Nephron (organoid): Measurements from ENCODE around the gene FREM2.

ENCODE experiments used
- H3K27ac Mint-ChIP-seq, 3 experiments: 2 replicates each; pipeline ENCODE4 v1.8.0; 2020; ENCODE audit warnings: mixed read lengths in 3 of 3, mild to moderate bottlenecking in 2 of 3, moderate library complexity in 1 of 3
- H3K27me3 Mint-ChIP-seq: 2 replicates; pipeline ENCODE4 v1.8.0; 2021; ENCODE audit warnings: low read depth, mild to moderate bottlenecking, moderate library complexity, mixed read lengths
- H3K36me3 Mint-ChIP-seq: 2 replicates; pipeline ENCODE4 v1.8.0; 2020; ENCODE audit warnings: low read depth, mixed read lengths
- H3K4me1 Mint-ChIP-seq: 2 replicates; pipeline ENCODE4 v1.8.0; 2020; ENCODE audit warnings: mixed read lengths
- H3K4me3 Mint-ChIP-seq, 3 experiments: 2 replicates each; pipeline ENCODE4 v1.8.0; 2020; ENCODE audit warnings: mild to moderate bottlenecking in 3 of 3, mixed read lengths in 3 of 3, moderate library complexity in 2 of 3
- H3K9me3 Mint-ChIP-seq: 2 replicates; pipeline ENCODE4 v1.8.0; 2020; ENCODE audit warnings: mixed read lengths
- TF ChIP-seq, protein P1 (sequence below), 3 experiments: fragments of 200-600 bp; sonication (generic); IDR thresholded peaks; one replicate each; pipeline ENCODE4 v1.5.0; 2021; ENCODE audit warnings: antibody characterized with exemption in 3 of 3; ENCODE audit not compliant: unreplicated experiment in 3 of 3

Gene FREM2

DNA sequence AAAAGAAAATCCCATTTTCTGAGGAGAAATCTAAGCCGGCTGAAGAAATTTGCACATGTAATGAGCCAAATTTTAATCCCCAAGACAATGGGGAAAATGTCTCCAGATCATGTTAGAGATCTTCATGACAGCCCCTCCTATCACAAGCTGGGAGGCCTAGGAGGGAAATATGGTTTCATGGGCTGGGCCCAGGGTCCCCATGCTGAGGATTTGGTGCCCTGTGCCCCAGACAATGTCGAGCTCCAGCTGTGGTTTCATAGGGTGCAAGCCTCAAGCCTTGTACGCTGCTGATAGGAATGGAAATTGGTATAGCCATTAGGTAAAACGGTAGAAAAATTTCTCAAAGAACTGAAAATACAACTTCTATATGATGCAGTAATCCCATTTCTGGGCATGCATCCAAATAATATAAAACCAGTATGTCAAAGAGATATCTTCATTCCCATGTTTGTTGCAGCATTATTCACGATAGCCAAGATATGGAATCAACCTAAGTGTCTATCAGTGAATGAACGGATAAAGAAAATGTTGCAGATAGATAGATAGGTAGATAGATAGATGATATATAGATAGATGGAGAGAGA is 19.3 kb upstream of the FREM2 start:
- H3K27ac Mint-ChIP-seq: peak overlapping the region; percentile 12 to 84 (median 30)
- TF ChIP-seq, protein P1, sequence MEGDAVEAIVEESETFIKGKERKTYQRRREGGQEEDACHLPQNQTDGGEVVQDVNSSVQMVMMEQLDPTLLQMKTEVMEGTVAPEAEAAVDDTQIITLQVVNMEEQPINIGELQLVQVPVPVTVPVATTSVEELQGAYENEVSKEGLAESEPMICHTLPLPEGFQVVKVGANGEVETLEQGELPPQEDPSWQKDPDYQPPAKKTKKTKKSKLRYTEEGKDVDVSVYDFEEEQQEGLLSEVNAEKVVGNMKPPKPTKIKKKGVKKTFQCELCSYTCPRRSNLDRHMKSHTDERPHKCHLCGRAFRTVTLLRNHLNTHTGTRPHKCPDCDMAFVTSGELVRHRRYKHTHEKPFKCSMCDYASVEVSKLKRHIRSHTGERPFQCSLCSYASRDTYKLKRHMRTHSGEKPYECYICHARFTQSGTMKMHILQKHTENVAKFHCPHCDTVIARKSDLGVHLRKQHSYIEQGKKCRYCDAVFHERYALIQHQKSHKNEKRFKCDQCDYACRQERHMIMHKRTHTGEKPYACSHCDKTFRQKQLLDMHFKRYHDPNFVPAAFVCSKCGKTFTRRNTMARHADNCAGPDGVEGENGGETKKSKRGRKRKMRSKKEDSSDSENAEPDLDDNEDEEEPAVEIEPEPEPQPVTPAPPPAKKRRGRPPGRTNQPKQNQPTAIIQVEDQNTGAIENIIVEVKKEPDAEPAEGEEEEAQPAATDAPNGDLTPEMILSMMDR (IDR thresholded peaks at IDR 0.05; ENCODE audit: unreplicated experiment in 3 of 3): no peak
- peaks cover 46% of the 10 kb centered on the region for H3K4me1 Mint-ChIP-seq
- no peaks in the 10 kb centered on the region for H3K27me3 Mint-ChIP-seq
- no peak overlapping the region for H3K4me3 Mint-ChIP-seq
- peaks cover 2% of the 10 kb centered on the region for H3K9me3 Mint-ChIP-seq
- no peaks in the 10 kb centered on the region for H3K36me3 Mint-ChIP-seq

DNA sequence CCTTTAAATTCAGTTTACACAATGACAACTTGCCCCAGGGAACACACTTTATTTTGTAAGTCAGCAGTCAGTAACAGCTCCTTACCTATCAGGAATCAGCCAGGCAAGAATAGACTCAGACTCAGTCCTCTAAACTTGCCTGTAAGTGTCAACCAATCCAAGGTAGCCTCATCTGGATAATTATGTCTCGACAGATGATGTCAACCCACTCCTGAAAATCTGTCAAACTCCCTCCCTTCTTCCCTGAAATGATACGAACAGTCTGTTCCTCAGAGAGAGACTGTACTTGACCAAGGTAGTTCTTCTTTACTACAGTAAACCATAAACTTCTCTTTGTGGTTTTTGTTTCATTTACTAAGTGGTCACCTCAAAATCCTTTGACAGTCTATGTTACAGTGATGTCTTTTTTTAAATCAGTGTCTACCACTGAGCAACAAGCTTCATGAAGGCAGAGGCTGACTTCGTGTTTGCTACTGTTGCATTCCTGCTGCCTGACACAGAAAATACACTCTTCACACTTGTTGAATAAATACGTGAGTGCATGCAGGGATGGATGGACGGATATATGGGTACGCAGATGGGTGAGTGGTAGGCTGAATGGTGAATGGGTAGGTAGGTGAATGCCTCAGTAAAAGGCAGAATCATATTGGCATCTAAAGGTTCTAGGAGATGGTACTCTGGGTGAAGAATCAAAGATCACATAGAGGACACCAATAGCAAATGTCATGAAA is 17.5 kb upstream of the FREM2 start:
- H3K4me1 Mint-ChIP-seq: peaks cover 28% of the 10 kb centered on the region
- no peaks in the 10 kb centered on the region for H3K27me3 Mint-ChIP-seq
- peaks cover 2% of the 10 kb centered on the region for H3K9me3 Mint-ChIP-seq
- TF ChIP-seq, protein P1 (IDR thresholded peaks at IDR 0.05; ENCODE audit: unreplicated experiment in 3 of 3): no peak
- no peaks in the 10 kb centered on the region for H3K36me3 Mint-ChIP-seq
- no peak overlapping the region for H3K4me3 Mint-ChIP-seq
- no peak overlapping the region for H3K27ac Mint-ChIP-seq

DNA sequence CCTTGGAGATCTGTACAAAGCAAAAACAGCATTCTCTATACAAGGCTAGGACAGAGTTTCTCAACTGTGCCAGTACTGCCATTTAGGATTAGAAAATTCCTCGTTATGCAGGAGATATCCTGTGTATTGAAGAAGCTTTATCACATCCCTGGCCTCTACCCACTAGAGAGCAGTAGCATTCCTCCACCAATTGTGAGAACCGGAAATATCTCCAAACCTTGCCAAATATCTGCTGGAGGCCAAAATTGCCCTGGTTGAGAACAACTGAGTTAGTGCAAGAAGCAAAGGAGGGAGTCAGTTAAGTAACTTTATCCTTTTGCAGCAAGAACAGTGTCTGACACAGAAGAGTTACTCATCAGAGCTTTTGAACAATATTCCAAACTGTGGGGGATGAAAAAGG is 16.2 kb upstream of the FREM2 start:
- H3K4me3 Mint-ChIP-seq: no peak overlapping the region
- TF ChIP-seq, protein P1 (IDR thresholded peaks at IDR 0.05; ENCODE audit: unreplicated experiment in 3 of 3): no peak
- H3K36me3 Mint-ChIP-seq: no peaks in the 10 kb centered on the region
- peaks cover 26% of the 10 kb centered on the region for H3K4me1 Mint-ChIP-seq
- no peaks in the 10 kb centered on the region for H3K27me3 Mint-ChIP-seq
- H3K9me3 Mint-ChIP-seq: peaks cover 2% of the 10 kb centered on the region
- no peak overlapping the region for H3K27ac Mint-ChIP-seq

- H3K27ac Mint-ChIP-seq: no peak overlapping the region
- peaks cover 2% of the 10 kb centered on the region for H3K9me3 Mint-ChIP-seq
- H3K4me3 Mint-ChIP-seq: no peak overlapping the region
Observed at GRCh38 chr13:38671980-38672379, 14.9 kb upstream of the FREM2 start.

GRCh38 chr13:38674208-38674607 is 12.7 kb upstream of the FREM2 start:
- H3K36me3 Mint-ChIP-seq: no peaks in the 10 kb centered on the region
- peaks cover 7% of the 10 kb centered on the region for H3K4me1 Mint-ChIP-seq
- no peak overlapping the region for H3K4me3 Mint-ChIP-seq
- no peaks in the 10 kb centered on the region for H3K9me3 Mint-ChIP-seq
- no peak overlapping the region for H3K27ac Mint-ChIP-seq
- peaks cover 5% of the 10 kb centered on the region for H3K27me3 Mint-ChIP-seq
- TF ChIP-seq, protein P1 (IDR thresholded peaks at IDR 0.05; ENCODE audit: unreplicated experiment in 3 of 3): no peak

More at GRCh38 chr13:38671980-38672379, 14.9 kb upstream of the FREM2 start:
- H3K27me3 Mint-ChIP-seq: no peaks in the 10 kb centered on the region
- no peaks in the 10 kb centered on the region for H3K36me3 Mint-ChIP-seq
- TF ChIP-seq, protein P1 (IDR thresholded peaks at IDR 0.05; ENCODE audit: unreplicated experiment in 3 of 3): no peak
- H3K4me1 Mint-ChIP-seq: peaks cover 19% of the 10 kb centered on the region

- Mint-ChIP-seq H3K27me3 (peaks cover 5% of the 10 kb centered on the region), H3K4me1 (peaks cover 7% of the 10 kb centered on the region), H3K27ac (no peak overlapping the region), H3K36me3 (no peaks in the 10 kb centered on the region), H3K9me3 (no peaks in the 10 kb centered on the region), H3K4me3 (no peak overlapping the region)
- TF ChIP-seq, protein P1 (IDR thresholded peaks at IDR 0.05; ENCODE audit: unreplicated experiment in 3 of 3): no peak
Observed at GRCh38 chr13:38680912-38681311, 6.0 kb upstream of the FREM2 start.
